ENCODE results near the gene ASB6.

DNA sequence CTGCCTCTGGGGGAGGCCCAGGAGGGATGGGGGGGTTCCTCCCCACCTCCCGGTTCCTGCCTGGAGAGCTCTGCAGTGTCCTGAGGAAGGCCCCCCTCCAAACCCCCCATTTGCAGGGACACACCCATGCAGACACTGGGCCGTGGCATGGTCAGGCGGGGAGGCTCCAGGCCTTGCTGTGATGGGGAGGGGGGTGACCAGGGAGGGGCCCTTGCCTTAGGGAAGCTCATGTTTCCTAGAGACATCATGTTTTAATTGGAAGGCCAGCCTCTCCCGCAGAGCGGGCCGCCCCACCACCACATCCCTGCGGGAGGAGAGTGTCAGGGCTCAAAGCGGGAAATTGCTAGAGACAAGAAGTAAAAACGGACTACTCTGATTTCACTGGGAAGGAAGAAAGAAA lies 35.5 kb upstream of the ASB6 start:
- TF ChIP-seq, protein P1, sequence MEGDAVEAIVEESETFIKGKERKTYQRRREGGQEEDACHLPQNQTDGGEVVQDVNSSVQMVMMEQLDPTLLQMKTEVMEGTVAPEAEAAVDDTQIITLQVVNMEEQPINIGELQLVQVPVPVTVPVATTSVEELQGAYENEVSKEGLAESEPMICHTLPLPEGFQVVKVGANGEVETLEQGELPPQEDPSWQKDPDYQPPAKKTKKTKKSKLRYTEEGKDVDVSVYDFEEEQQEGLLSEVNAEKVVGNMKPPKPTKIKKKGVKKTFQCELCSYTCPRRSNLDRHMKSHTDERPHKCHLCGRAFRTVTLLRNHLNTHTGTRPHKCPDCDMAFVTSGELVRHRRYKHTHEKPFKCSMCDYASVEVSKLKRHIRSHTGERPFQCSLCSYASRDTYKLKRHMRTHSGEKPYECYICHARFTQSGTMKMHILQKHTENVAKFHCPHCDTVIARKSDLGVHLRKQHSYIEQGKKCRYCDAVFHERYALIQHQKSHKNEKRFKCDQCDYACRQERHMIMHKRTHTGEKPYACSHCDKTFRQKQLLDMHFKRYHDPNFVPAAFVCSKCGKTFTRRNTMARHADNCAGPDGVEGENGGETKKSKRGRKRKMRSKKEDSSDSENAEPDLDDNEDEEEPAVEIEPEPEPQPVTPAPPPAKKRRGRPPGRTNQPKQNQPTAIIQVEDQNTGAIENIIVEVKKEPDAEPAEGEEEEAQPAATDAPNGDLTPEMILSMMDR (IDR thresholded peaks at IDR 0.05): no peak
- no peak for TF ChIP-seq ZFX (IDR thresholded peaks at IDR 0.05; ENCODE audit: borderline replicate concordance)

Data from 22Rv1 (cell line).